GM21360 (cell line): ENCODE data around the gene MAST4.

Source experiments
- ATAC-seq: cut with Tn5 transposase; IDR thresholded peaks from one replicate; pipeline ENCODE4 v1.9.1; 2021; ENCODE audit warnings: mild to moderate bottlenecking, moderate library complexity; ENCODE audit not compliant: unreplicated experiment

The MAST4 gene

GRCh38 chr5:67195406-67196275, 599.4 kb downstream of the MAST4 start:
- ATAC-seq: no peak

GRCh38 chr5:67196537-67197059, 600.4 kb downstream of the MAST4 start, which contains the start of gene CD180:
TSS of gene CD180 (minus strand) at chr5:67196799. CDS start at chr5:67196641, 158 bp downstream.
- no peak for ATAC-seq

- ATAC-seq: no peak
These were observed 601.3 kb downstream of the MAST4 start for GRCh38 chr5:67197536-67197935.

GRCh38 chr5:67198917-67199316, 602.7 kb downstream of the MAST4 start:
- ATAC-seq: no peak

GRCh38 chr5:67199859-67200258, 603.7 kb downstream of the MAST4 start:
- no peak for ATAC-seq

- peak; percentile 33 for ATAC-seq
These were observed 604.8 kb downstream of the MAST4 start for GRCh38 chr5:67200809-67201562.

GRCh38 chr5:67201897-67202549, 605.8 kb downstream of the MAST4 start:
- ATAC-seq: no peak

GRCh38 chr5:67202828-67203227, 606.6 kb downstream of the MAST4 start:
- ATAC-seq: no peak

- no peak for ATAC-seq
These were observed 607.5 kb downstream of the MAST4 start for GRCh38 chr5:67203701-67204074.

GRCh38 chr5:67204821-67205220, 608.6 kb downstream of the MAST4 start:
- ATAC-seq: no peak

GRCh38 chr5:67205981-67206380, 609.8 kb downstream of the MAST4 start:
- ATAC-seq: no peak

- ATAC-seq: no peak
These were observed 610.3 kb downstream of the MAST4 start for GRCh38 chr5:67206461-67206860.

GRCh38 chr5:67206929-67207328, 610.7 kb downstream of the MAST4 start:
- ATAC-seq: peak; percentile 74

GRCh38 chr5:67208403-67208802, 612.2 kb downstream of the MAST4 start:
- no peak for ATAC-seq

GRCh38 chr5:67209141-67209771, 613.1 kb downstream of the MAST4 start:
- ATAC-seq: no peak

- ATAC-seq: no peak
These were observed 615.7 kb downstream of the MAST4 start for GRCh38 chr5:67211926-67212325.

GRCh38 chr5:67214036-67214435, 617.8 kb downstream of the MAST4 start:
- ATAC-seq: no peak

GRCh38 chr5:67214707-67215447, 618.7 kb downstream of the MAST4 start:
- no peak for ATAC-seq

GRCh38 chr5:67215519-67216471, 619.6 kb downstream of the MAST4 start:
- peak; percentile 98 for ATAC-seq
